Activated CD4-positive, alpha-beta T cell treated with anti-CD3 and anti-CD28 coated beads, Interleukin-2, Interleukin-4, amounts not matched to agents 100 ng/mL and 50 ng/mL, durations not matched to agents 16 hours and 8 hours (primary cell): ENCODE data around the gene ALOX15.
"Not testable (repeated sequence)": the region's sequence is repeated elsewhere in the genome, so short reads cannot be mapped to it uniquely, and the experiment has no call there.

Experiments used
- DNase-seq: peaks from one replicate; pipeline ENCODE4 v3.0.0-alpha.2; 2020; ENCODE audit warnings: low spot score

ALOX15 gene, protein sequence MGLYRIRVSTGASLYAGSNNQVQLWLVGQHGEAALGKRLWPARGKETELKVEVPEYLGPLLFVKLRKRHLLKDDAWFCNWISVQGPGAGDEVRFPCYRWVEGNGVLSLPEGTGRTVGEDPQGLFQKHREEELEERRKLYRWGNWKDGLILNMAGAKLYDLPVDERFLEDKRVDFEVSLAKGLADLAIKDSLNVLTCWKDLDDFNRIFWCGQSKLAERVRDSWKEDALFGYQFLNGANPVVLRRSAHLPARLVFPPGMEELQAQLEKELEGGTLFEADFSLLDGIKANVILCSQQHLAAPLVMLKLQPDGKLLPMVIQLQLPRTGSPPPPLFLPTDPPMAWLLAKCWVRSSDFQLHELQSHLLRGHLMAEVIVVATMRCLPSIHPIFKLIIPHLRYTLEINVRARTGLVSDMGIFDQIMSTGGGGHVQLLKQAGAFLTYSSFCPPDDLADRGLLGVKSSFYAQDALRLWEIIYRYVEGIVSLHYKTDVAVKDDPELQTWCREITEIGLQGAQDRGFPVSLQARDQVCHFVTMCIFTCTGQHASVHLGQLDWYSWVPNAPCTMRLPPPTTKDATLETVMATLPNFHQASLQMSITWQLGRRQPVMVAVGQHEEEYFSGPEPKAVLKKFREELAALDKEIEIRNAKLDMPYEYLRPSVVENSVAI

DNA sequence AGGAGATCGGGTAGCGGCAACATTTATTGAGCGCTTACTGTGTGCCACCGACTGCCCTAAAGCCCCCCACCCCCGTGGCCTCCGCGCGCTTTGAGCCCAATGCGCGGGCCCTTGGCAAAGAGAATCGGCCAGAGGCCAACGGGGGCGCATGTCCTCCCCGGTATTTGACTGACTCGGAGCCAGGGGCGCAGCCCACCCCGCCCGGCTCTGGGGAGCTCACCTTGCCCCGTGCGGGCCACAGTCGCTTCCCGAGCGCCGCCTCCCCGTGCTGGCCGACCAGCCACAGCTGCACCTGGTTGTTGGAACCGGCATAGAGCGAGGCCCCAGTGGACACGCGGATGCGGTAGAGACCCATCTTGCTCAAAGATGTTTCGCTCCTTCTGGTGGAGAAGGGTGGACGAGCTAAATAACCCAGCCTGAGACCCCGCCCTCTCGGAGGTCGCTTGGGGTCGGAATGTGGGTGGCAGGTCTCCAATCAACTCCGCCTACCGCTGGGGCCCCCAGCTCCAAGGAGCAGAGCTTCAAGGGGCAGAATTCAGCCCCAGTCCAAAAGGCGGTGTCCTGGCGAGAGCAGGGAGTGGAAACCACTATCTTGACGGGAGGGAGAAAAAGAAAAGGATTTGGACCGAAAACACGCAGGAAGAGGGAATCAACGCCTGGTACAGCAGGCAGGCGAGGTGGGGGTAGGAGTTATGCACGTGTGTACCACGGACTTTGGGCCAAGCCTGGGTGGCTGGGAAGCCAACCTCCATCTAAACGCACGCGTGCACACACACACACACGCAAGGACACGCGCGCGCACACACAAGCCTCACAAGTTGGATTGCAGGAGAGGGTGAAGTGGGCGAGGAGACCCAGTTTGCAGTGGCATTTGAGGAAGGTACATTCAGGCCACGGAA, at the start of gene ALOX15:
ALOX15 (minus strand) TSS at position 382 of the 899 bp plus-strand sequence; CDS start at position 355, 27 bp downstream.
- no peak for DNase-seq

DNA sequence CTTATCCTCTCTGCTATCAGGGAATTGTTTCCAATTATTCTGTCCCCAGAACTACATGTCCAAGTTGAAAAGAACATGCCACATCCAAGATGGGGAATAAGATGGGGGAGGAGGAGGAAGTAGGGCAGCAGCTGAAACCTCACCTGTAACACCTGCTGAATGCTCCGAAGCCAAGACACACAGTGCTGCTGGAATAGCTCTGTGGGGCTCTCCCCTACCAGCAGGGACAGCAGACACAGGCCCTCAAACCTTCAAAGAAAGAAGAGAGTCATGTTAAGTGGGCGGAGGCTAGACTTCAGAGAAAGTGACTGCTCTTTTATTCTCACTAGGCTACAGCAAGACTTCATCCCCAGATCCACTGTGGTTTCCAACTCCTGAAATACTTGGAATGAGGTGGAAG, 49.3 kb upstream of the ALOX15 start:
- DNase-seq, result no peak

DNA sequence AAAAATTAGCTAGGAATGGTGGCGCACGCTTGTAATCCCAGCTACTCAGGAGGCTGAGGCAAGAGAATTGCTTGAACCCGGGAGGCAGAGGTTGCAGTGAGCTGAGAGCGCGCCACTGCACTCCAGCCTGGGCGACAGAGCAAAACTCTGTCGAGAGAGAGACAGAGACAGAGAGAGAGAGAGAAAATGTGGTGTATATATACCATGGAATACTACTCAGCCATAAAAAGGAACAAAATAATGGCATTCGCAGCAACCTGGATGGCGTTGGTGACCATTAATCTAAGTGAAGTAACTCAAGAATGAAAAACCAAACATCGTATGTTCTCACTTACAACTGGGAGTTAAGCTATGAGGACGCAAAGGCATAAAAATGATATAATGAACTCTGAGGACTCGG, 48.4 kb upstream of the ALOX15 start:
- DNase-seq, result not testable (repeated sequence)

DNA sequence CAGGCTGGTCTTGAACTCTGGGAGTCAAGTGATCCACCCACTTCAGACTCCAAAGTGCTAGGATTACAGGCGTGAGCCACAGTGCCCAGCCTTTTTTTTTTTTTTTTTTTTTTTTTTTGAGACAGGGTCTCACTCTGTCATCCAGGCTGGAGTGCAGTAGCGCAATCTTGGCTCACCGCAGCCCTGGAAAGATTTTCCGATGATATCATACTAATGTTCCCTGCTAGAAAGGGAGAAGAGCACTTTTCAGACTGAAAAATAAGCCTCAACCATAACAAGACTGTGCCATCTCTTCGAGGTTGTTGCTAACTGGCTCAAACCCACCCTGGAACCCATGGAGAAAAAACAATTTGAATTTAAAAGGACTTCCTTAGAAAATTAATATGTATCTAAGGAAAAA, 42.3 kb upstream of the ALOX15 start:
- not testable (repeated sequence) for DNase-seq

DNA sequence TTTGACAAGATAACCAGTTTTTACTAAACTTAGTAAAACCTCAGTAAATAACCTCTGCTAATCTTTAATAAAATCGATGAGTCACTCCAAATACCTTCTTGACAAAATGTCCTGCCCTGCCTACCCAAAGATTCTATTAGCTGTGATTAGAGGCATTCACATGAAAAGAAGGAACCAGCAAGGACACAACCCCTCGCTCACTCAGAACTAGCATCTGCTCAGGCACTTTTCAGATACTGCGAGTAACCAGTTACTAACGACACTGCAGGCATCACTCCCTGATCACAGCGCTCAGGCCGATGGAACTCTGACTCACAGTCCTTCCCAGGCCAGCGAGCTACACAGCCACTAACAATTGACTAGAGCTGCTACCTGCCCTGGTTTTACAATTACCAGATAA, 38.2 kb upstream of the ALOX15 start:
- no peak for DNase-seq

DNA sequence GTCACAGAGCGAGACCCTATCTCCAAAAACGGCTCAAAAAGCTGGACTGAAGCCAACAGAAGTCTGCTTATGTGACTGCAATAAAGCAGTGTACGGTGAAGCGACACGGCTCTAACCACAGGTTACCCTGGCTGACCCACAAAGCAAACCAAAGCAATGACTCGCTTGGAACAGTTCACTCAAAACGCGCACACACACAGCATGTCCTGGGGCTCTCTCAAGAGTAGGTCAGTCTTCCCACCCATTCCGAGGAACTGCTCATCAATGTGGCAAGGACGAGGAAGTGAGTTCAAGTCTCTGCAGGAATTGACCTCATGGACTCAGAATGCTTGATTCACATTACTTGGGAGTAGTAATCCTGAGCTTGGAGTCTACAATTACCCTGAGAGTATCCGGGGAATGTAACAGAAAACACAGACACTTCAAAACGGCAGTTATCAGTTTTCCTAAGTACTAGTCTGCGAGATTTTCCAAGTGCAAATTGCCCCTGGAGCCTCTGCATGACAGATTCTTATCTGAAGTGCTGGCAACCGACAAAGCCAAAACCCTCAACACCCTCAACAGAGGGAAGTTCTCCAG, 37.1 kb upstream of the ALOX15 start:
- peak; percentile 54 for DNase-seq

DNA sequence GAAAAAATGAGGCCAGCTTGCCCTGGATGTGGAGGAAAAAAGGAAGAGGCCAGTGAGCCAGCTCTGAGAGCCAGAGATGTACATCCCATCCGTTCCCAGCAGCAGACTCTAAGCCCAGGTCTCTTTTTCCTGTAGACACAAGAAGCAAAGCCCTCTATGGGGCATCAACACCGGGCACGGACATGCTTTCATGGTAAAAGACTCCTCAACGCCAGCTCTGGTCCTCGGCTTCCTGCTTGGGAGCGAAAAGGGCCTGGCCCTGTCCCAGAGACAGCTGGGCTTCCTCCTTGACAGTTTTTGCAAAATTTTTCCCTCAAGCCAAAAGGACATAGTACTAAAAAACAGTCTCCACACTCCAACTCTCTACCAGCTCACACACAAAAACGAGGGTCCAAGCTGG, 35.3 kb upstream of the ALOX15 start:
- DNase-seq, result no peak

DNA sequence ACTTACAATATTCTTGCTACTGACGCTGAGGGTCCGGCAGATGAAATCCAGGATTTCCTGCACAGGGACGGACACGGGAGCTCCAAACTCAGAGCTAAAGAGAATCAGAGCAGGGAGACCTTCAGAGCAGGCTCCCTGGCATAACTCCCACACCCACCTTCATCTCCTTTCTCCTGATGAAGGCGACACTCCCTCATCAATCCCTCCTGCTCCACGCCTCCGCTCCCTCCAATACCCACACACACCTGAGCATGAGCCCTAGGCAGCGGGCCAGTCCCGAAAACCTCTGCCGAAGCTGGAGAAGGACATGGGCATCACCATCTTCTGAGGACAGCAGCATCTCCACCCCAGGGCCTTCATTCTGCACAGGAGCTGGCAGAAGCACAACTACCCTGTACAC, 34.3 kb upstream of the ALOX15 start:
- no peak for DNase-seq

DNA sequence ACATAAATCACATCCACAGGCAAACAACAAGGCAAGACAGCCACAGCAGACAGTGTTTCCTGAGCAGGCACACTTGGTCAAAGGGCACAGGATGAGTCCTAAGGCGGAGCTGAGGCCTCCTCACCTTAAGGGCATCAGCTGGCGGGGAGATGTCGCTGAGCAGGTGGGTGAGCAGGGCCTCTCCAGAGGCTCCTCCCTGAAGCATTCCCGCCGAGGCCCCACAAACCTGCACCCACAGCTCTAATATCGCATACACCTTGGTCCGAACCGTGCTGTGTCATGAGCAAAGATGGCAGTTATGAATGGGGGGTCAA, 33.2 kb upstream of the ALOX15 start:
- DNase-seq, result no peak

DNA sequence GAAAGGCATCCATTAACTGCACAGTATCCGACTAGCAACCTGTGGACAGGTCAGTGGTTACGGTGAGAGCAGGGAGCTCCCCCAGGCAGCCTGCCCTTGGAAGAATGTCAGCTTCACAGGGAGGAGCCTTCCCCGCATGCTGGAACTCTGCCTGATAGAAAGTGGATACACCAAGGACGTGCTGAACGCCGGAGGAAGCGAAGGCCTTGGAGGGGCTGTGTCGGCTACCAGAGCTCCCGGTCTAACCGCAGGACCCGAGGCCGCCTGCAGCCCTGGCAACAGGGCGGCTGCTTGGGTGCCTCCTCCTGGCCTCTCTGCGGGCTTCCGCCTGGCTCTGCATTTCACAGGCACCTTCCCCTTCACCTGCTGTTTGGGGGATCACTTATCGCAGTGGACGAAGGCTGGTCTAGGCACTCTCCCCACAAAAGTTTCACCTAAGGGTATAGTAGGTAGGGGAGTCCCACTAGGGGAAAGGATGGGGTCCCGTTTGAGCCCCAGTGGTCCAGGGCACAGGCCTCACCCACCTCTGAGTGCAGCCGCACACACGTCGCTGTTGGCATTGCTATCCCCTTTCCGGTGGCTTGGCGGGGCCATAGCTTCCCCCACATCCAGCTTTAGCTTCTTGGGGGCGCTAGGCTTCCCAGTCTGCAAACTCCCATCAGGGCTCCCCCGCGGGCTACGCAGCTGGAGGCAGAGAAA, 32.7 kb upstream of the ALOX15 start:
- DNase-seq, result no peak

DNA sequence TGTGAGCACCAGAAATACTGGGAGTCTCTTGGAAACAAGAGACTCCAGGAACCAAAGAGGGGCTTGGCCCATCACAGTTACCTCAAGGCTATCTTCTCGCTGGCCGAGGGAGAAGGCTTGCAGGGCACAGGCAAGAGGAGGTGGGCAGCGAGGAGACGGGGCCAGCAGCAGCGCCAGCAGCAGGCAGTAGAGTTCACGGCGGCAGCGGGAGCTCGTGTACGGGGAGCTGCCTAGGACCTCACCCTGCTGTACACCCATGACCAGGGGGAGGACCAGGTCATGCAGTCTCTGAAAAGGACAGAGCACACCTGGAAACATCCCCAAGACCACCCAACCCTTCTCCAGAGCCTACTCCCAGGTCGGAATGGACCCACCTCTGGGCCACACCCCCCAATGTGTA, 31.7 kb upstream of the ALOX15 start:
- DNase-seq, result no peak

DNA sequence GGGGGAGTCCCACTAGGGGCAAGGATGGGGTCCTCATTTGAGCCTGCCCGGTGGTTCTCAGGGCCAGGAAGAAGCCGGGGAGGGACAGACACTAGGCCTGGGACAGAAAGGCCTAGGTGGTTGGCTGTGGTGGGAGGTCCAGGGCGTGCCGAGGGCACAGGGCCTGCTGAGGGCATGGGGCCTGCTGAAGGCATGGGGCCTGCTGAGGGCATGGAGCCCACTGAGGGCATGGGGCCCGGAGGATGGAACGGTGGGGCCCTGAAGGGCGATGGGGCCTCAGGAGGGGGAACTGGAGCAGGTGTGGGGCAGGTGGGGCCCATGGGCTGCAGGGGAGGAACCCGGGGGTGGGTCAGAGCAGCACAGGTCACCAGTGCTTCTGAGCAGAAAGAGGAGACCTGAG, 31.3 kb upstream of the ALOX15 start:
- no peak for DNase-seq

DNA sequence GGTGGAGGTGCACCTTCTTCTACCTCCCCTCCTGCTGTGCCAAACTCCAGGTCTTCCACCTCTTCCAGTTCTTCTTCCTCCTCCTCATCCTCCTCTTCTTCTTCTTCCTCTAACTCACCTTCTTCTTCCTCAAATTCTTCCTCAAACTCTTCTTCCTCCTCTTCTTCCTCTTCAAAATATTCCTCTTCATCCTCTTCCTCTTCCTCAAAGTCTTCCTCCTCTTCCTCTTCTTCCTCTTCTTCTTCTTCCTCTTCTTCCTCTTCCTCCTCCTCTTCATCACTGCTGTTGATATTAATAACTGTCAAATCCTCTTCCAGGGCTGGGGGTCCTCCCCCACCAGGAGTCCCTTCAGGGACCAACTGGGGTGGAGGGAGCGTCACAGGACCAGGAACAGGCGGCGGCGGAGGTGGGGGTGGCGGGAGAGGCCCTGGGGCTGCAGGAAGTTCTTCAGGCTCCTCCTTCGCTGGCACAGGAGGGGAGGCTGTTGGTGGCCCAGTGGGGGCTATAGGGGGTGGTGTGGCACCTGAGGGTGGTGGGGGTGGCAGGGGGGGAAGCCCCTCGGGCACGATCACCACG, 30.7 kb upstream of the ALOX15 start:
- no peak for DNase-seq

DNA sequence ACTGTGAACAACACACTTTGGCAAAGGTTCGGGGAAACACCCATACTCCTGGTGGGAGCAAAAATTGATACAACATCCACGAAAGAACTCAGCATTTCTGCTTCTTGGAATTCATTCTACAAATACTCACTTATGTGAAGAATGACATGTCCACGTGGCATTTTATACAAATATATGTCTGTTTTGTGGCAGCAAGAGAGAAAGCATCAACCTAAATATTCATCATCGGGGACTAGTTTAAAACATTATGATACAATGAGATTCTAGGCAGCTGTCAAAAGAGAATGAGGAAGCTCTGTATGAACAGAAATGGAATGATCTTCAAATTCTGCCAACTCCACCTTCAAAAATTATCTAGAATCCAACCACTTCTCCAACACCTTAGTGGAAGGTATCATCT, 25.7 kb upstream of the ALOX15 start:
- no peak for DNase-seq

DNA sequence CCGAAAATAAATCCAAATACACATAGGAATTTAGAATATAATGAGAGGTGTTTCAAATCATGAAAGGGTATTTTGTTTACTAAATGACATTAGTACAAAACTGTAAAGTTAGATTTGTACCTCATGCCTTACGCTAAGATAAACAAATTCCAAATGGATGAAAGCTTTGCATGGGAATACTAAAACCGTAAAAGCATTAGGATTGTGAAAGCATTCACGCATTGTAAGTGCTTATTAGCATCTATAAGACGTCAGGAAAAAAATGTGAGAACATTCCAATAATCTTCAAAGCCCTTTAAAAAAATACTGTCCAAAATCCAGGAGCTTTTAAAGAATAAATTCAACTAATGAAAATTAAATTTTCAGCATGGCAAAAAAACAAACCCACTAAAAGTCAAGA, 24.8 kb upstream of the ALOX15 start:
- DNase-seq, result no peak

DNA sequence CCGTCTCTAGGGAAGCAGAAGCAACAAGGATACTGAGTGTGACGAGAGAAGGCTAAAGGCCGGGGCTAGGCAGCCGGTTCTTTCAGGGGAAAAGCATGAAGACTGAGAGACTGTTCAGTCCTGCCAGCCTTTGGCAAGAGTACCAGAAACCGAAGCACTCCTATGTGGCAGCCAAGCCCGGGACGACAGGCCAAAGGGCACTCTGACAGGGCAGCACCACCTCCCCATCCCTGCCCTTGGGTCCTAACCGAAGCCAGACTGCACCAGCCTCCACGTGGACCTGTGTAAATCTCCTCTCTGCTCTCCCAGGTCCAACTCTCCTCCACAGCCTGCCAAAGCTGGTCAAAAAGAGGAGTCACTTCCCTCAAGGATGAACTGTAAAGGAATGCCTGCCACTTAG, 23.5 kb upstream of the ALOX15 start:
- DNase-seq, result no peak

DNA sequence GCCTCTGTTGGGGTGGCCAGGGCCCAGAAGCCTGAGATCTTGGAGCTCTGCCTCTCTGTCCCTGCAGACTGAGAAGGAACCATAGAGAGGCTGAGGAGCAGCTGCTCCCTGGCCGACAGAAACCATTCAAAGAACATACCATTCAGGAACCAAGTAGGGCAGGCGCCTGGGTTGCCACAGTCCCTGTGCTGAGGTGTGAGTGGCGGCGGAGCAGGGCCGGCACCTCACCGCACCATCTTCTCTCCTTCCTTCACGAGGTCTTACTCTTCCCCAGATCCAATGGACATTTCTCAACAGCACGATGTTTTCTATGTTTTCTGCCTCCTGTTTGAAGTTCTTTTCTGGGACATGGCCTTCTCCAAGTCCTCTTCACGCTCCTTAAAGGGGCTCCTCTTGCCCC, 22.8 kb upstream of the ALOX15 start:
- no peak for DNase-seq

DNA sequence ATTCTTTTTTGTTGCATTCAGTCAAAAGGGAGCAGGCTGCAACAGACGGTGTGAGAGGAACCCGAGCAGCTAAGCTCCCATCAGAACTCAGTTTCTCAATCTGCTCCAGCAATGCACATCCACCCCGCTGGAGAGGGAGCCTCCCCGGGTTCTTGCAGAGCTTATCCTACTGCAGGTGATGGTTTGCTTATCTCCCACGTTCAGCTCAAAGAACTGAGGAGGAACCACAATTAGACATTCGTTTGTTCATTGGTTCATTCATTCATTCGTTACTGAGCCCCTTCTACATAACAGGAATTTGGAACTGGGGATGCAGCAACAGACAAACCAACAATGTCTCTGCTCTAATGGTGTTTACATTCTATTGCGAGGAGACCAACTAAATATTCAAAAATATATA, 22.2 kb upstream of the ALOX15 start:
- no peak for DNase-seq

DNA sequence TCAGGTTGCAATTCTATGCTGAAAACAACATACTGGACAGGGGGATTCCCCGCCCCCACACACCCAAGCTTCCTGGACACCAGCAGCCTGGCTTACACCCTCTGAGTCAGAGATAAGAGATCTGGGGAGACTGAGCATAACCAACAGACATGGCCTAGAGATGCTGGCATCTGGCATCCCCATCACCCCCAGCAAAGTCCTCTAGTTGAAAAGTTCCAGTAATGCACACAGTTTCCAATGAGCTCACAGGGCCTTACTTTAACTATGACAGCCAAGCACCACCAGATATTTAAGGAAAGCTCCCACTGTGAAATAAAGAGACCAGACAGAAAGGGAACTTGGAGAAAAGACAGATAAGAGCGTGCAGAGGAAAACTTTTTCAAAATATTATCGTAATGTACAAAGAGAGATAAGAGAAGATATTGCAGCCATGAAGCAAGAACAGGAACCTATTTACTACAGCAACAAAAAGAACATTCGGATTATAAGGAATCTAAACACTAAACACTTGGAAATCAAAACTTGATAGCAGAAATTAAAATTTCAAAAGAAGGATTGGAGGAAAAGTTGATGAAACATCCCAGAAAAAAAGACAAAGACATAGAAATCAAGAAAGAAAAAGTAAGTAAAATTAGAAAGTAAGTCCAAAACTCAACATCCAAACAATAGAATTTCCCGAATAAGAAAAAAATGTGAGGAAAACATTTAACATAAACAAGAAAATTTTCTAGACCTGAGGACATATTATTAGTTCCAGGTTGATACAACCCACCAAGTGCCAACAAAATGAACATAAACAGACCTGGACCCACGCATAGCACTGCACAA, 17.2 kb upstream of the ALOX15 start:
- peak; percentile 37 for DNase-seq

DNA sequence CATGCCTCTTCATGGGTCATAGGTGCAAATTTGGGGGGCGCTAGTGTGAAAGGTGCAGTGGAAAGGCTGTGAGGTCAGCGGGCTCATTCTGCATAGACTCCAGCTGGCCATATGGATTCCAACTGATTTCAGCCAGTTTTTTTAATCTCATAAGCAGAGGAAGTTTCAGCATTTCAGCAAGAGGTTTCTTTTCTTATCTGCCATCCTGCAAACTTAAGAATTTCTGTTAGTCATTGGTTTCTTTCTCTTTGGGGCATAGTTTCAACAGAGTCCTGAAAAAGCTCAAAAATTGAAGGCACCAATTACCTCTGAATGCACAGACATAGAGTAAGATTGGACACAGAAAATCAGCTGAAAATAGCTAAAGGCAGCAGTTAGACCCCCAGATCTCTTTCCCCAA, 16.2 kb upstream of the ALOX15 start:
- no peak for DNase-seq

DNA sequence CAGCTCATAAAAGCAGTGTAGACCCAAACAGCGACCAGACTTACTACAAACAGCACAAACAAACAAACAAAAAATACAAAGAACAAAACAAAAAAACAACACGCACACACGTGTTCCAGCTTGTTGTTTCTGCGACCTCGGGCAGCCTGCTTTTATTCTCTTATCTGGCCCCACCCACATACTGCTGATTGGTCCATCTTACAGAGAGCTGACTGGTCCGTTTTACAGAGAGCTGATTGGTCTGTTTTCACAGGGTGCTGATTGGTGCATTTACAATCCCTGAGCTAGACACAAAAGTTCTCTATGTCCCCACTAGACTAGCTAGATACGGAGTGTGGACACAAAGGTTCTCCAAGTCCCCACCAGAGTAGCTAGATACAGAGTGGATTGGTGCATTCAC, 14.5 kb upstream of the ALOX15 start:
- DNase-seq, result not testable (repeated sequence)
